ENCODE data around the gene ROPN1L.

GRCh38 chr5:10448754-10449360 is 7.2 kb downstream of the ROPN1L start:
- TF ChIP-seq CTCF (conservative IDR thresholded peaks at IDR 0.05) (no peak), EZH2 (IDR thresholded peaks at IDR 0.05; ENCODE audit: low read depth) (no peak)

Measured in PC-9 (cell line).